Stimulated activated naive CD8-positive, alpha-beta T cell treated with anti-CD3 and anti-CD28 coated beads, Interleukin-15, Interleukin-2, amounts not matched to agents 100 U/mL and 50 U/mL, for 24 hours (primary cell): ENCODE data around the gene SUN3.
"Not testable (repeated sequence)": the region's sequence is repeated elsewhere in the genome, so short reads cannot be mapped to it uniquely, and the experiment has no call there.

Source experiments
- ATAC-seq: fragments of 150-1000 bp; cut with Tn5 transposase; one replicate; pipeline ENCODE4 v1.10.0; 2021
- DNase-seq: peaks from one replicate; pipeline ENCODE4 v3.0.0; 2021

The SUN3 gene

DNA sequence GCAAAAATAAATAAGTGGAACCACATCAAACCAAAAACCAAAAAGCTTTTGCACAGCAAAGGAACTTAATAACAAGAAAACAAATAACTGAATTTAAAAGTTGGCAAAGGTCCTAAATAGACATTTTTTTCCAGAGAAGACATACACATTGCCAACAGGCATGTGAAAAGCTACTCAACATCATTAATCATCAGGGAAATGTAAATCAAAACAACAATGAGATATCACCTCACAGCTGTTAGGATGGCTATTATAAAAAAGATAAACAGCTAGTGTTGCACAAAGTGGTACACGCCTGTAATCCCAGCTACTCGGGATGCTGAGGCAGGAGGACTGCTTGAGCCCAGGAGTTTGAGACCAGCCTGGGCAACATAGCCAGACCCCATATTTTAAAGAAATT, 2.2 kb upstream of the SUN3 start:
- DNase-seq: no peak
- ATAC-seq: no peak

GRCh38 chr7:48025624-48026023, 3.3 kb downstream of the SUN3 start:
- no peak for ATAC-seq
- DNase-seq: no peak

GRCh38 chr7:48017674-48018073, 11.2 kb downstream of the SUN3 start:
- ATAC-seq (no peak), DNase-seq (no peak)

- DNase-seq (no peak), ATAC-seq (no peak)
Observed at GRCh38 chr7:48016641-48017040, 12.3 kb downstream of the SUN3 start.

GRCh38 chr7:48011951-48012350, 17.0 kb downstream of the SUN3 start:
- DNase-seq (no peak), ATAC-seq (no peak)

DNA sequence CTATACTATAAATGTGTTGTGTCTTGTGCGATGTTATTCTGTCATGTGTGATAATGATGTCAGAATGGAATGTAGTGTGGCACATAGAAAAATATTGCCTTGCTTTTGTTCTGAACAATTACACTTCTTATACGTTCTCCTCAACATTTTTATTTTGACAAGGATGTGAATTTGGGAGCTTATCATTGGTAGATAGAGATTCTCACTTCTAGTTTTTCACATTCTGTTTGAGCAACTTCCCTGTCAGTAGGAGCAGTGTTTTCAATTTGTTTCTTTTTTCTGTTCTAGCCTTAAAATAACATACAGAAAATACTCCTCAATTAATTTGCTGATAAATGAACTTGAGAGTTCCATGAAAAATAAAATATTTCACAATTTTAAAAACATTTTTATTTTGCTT, 17.6 kb downstream of the SUN3 start:
- ATAC-seq: no peak
- no peak for DNase-seq

GRCh38 chr7:48009954-48010353, 19.0 kb downstream of the SUN3 start:
- DNase-seq: no peak
- no peak for ATAC-seq

- ATAC-seq (no peak), DNase-seq (no peak)
Observed at GRCh38 chr7:48009257-48009656, 19.6 kb downstream of the SUN3 start.

DNA sequence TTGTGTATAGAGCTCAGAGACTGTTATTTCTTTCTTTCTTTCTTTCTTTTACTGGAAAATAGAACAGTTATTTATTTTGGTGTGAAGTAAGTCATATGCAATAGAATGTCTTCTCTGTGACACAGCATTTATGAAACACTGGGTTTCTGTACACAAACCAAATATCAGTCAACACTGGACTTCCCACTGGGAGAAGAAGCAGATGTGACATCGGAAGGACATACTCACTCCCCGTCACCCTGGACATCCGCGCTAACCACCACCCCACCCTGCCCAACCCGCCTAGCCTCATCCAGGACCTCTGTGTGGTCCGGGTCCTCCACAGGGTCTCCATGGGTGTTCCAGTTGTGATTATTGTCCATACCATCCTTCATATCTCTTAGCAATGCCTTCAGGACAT, 22.0 kb downstream of the SUN3 start:
- DNase-seq (no peak), ATAC-seq (no peak)

DNA sequence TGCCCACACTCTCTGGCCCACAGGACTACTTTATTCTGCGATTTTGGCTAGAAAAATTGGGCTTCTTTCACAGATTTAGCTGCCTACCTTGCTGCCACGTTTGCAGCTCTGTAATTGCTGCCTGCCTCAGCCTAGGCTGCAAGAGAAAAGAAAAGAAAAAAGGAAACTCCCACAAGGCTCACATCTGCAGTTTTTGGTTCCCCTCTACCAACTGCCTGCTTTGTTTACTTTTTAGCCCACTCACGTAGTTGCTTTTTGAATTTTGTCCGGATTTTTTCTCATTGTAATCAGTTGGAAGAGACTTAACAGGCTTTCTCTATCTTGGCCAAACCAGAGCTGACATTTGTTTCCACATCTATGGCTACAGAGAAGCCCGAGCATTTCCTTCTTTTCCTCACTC, 24.3 kb downstream of the SUN3 start:
- DNase-seq: no peak
- no peak for ATAC-seq

- ATAC-seq: no peak
- DNase-seq: no peak
Observed at GRCh38 chr7:48004032-48004431, 24.9 kb downstream of the SUN3 start.

DNA sequence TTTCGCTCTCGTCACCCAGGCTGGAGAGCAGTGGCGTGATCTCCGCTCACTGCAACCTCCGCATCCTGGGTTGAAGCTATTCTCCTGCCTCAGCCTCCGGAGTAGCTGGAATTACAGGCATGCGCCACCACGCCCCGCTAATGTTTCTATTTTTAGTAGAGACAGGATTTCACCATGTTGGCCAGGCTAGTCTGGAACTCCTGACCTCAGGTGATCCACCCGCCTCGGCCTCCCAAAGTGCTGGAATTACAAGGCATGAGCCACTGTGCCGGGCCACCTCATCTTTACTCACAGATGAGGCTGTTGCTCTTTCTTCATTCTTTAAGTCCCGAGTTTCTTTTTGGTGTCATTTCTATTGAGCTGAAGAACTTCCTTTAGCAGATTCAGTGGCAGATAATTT, 28.7 kb downstream of the SUN3 start:
- ATAC-seq, DNase-seq: not testable (repeated sequence)

GRCh38 chr7:47999413-47999812, 29.5 kb downstream of the SUN3 start:
- ATAC-seq (no peak), DNase-seq (no peak)

DNA sequence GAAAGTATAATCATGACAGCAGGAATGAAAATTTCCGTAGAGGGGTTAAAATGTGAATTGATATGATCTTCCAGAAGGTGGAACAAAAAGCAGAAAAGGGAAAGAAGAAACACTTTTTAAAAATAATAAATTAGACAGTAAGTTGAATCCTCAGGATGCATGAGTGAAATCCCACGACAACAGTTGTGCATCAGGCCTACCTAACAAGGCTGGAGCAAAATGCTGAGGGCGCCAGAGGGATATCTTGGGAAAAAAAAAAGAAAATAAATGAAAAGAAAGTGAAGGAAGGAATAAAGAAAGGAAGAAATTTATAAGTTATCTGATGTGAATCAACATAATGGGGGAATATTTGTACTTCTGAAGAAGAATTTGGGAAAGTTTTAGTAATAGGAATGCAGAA, 36.5 kb downstream of the SUN3 start:
- DNase-seq (no peak), ATAC-seq (no peak)

GRCh38 chr7:47991741-47992311, 37.1 kb downstream of the SUN3 start:
- ATAC-seq (peak; percentile 98), DNase-seq (peak; percentile 88)

DNA sequence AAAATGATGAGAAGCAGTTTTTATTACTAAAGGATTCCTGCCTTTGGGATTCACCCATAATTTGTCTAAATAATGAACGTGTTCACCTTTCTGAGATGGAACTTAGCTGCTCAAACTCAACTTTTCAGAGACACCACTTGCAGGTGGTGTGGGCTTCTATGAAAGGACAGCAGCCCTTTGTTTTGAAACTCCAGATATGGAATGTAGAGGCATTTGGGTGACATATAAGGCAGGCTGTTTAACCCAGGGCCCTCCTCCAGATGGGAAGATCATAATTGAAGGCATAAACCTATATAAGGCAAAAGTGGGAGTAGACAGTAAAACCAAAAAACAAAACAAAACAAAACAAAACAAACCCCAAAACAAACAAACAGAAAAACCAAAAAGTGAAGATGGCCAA, 37.6 kb downstream of the SUN3 start:
- ATAC-seq: no peak

GRCh38 chr7:47990592-47990991, 38.3 kb downstream of the SUN3 start:
- no peak for ATAC-seq
- no peak for DNase-seq

More for the DNA sequence above, 37.6 kb downstream of the SUN3 start:
- DNase-seq: no peak

GRCh38 chr7:47989607-47990400, 39.1 kb downstream of the SUN3 start:
- DNase-seq, ATAC-seq: not testable (repeated sequence)

DNA sequence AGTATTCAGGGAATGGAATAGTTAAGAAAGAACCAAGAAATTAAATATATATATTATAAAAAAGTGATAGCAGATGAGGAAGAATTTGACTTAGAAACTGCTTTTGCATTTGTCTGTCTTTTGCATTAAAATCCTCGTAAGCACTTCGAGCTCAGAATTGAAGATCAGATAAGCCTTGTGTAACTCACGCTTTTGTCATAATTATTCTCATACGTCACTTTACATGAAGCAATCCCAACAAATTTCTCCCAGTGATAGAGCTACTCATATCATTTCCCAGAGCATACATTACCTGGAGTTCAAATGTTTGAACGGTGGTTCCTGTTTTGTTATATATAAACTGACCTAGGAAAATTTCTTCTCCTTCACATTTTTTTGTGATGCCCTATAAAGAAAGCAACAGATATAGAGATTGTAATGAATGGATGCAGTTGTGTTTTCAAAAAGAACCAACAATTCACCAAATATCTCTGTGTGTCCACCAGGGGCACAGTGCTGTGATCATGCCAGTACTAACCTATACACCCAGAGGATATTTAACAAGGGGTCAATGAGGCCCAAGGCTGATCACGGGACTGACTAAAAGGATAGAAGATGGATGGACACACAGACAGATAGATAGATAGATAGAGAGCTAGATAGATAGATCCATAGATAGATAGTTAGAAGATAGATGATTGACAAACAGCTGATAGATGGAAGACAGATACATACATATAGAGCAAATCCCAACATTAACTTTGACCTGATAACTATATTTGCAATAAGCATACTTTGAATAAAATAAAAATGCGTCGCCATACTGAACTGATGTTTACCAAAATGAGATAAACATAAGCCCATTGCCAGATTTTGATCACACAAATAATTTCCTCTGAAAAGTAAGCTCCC, 40.2 kb downstream of the SUN3 start:
- ATAC-seq (no peak), DNase-seq (no peak)

- ATAC-seq (no peak), DNase-seq (no peak)
Observed at GRCh38 chr7:47982610-47983009, 46.3 kb downstream of the SUN3 start.

DNA sequence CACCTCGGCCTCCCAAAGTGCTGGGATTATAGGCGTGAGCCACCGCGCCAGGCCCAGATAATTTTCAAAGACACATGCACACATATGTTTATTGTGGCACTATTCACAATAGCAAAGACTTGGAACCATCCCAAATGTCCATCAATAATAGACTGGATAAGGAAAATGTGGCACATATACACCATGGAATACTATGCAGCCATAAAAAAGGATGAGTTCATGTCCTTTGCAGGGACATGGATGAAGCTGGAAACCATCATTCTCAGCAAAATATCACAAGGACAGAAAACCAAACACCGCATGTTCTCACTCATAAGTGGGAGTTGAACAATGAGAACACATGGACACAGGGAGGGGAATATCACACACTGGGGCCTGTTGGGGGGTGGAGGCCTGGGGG, 48.3 kb downstream of the SUN3 start:
- ATAC-seq, DNase-seq: not testable (repeated sequence)

GRCh38 chr7:47979832-47980181, 49.1 kb downstream of the SUN3 start:
- DNase-seq: no peak
- no peak for ATAC-seq
